Right lobe of liver (tissue), 4 donors: ENCODE measurements around the gene RAVER2.

ENCODE experiments used
- POLR2A ChIP-seq: fragments of 450-650 bp; IDR thresholded peaks from one replicate; pipeline ENCODE4 v1.6.1; 2017; ENCODE audit warnings: antibody characterized with exemption, mild to moderate bottlenecking
- TF ChIP-seq, protein P1 (sequence below), 4 donors: fragments of 200-600 bp in 3 of 4; fragments of 450-650 bp in 1 of 4; IDR thresholded peaks; one replicate each; pipeline versions ENCODE4 v1.5.1 to v1.8.0; 2016 to 2022; ENCODE audit warnings: antibody characterized with exemption in 4 of 4, mild to moderate bottlenecking in 2 of 4
- donor health status: DM: no; HTN: no; CAD: no.
- donor health status: DM: no; HTN: no; CAD: no.
- donor health status: DM: no; HTN: yes; CAD: no.

- TF ChIP-seq, protein P1, sequence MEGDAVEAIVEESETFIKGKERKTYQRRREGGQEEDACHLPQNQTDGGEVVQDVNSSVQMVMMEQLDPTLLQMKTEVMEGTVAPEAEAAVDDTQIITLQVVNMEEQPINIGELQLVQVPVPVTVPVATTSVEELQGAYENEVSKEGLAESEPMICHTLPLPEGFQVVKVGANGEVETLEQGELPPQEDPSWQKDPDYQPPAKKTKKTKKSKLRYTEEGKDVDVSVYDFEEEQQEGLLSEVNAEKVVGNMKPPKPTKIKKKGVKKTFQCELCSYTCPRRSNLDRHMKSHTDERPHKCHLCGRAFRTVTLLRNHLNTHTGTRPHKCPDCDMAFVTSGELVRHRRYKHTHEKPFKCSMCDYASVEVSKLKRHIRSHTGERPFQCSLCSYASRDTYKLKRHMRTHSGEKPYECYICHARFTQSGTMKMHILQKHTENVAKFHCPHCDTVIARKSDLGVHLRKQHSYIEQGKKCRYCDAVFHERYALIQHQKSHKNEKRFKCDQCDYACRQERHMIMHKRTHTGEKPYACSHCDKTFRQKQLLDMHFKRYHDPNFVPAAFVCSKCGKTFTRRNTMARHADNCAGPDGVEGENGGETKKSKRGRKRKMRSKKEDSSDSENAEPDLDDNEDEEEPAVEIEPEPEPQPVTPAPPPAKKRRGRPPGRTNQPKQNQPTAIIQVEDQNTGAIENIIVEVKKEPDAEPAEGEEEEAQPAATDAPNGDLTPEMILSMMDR (IDR thresholded peaks at IDR 0.05) = no peak
- TF ChIP-seq POLR2A = no peak
Measured at GRCh38 chr1:64877598-64877997, 132.7 kb downstream of the RAVER2 start.
